Smooth muscle cell (in vitro differentiated cells): ENCODE measurements around the gene WWOX. TPM values are rescaled to one million over a fixed set of nuclear protein-coding genes. Genes with fewer than 3 reads are reported as not detected.

ENCODE experiments used
- DNase-seq: peaks from one replicate; lab custom pipeline; 2025; ENCODE audit not compliant: unreplicated experiment; lab: John Stamatoyannopoulos, UW
- H2AFZ ChIP-seq: fragments of 200-600 bp; sonication (generic); 2 replicates; pipeline ENCODE4 v1.6.0; 2016; ENCODE audit warnings: antibody characterized with exemption, low read depth, mild to moderate bottlenecking
- H3F3A ChIP-seq: fragments of 200-600 bp; sonication (generic); 2 replicates; pipeline ENCODE4 v1.6.0; 2017; ENCODE audit warnings: antibody characterized with exemption, low read depth
- H3K27ac ChIP-seq: fragments of 200-600 bp; sonication (generic); 2 replicates; pipeline ENCODE4 v1.5.1; 2016; ENCODE audit warnings: low read depth, mild to moderate bottlenecking
- H3K27me3 ChIP-seq: fragments of 200-600 bp; sonication (generic); 2 replicates; pipeline ENCODE4 v1.6.1; 2016; ENCODE audit warnings: low read depth, mild to moderate bottlenecking
- H3K36me3 ChIP-seq: fragments of 200-600 bp; sonication (generic); 2 replicates; pipeline ENCODE4 v1.5.1; 2016; ENCODE audit warnings: low read depth
- H3K4me1 ChIP-seq: fragments of 200-600 bp; sonication (generic); 2 replicates; pipeline ENCODE4 v1.5.1; 2016; ENCODE audit warnings: low read depth
- H3K4me2 ChIP-seq: fragments of 200-600 bp; sonication (generic); 2 replicates; pipeline ENCODE4 v1.6.0; 2016; ENCODE audit warnings: mild to moderate bottlenecking
- H3K4me3 ChIP-seq: fragments of 200-600 bp; sonication (generic); 2 replicates; pipeline ENCODE4 v1.5.1; 2016; ENCODE audit warnings: mild to moderate bottlenecking
- H3K79me2 ChIP-seq: fragments of 200-600 bp; sonication (generic); 2 replicates; pipeline ENCODE4 v1.6.0; 2016; ENCODE audit warnings: low read depth, mild to moderate bottlenecking
- H3K9ac ChIP-seq: fragments of 200-600 bp; sonication (generic); 2 replicates; pipeline ENCODE4 v1.6.0; 2016; ENCODE audit warnings: low read depth
- H3K9me3 ChIP-seq: fragments of 200-600 bp; sonication (generic); replicated peaks from 2 replicates; pipeline ENCODE4 v1.5.1; 2016; ENCODE audit warnings: low read depth
- H4K20me1 ChIP-seq: fragments of 200-600 bp; sonication (generic); 2 replicates; pipeline ENCODE4 v1.6.0; 2016; ENCODE audit warnings: low read depth
- CTCF ChIP-seq: fragments of 200-600 bp; sonication (generic); IDR thresholded peaks from 2 replicates; pipeline ENCODE4 v1.5.1; 2017; ENCODE audit warnings: borderline replicate concordance, mild to moderate bottlenecking, antibody characterized with exemption; ENCODE audit not compliant: insufficient read depth, poor library complexity, severe bottlenecking
- WGBS: methylation state at CpG from one replicate; pipeline ENCODE4 v1.1.7; 2016; ENCODE audit warnings: low lambda C conversion rate; 5-methylcytosine and 5-hydroxymethylcytosine counted together
- polyA plus RNA-seq: library from polyadenylated mRNA; unstranded; fragments of >200 nt; fragmentation: Nextera tagmentation; extraction: Ambion mirVana; gene quantifications from 2 replicates; pipeline ENCODE4 v1.2.1, GENCODE V29; 2016
- total RNA-seq: library from RNA; depleted of rRNA; stranded (reverse); fragments of >200 nt; gene quantifications from 2 replicates; pipeline ENCODE4 v1.2.3, GENCODE V29; 2014

The WWOX gene
- total and polyA plus RNA-seq, 2 experiments from 2014 or later = 7.5 to 14.0 TPM

- WGBS = 67% methylated on average over 9 of the region's 10 CpGs
- Histone ChIP-seq H3K79me2 (no peaks in the 10 kb centered on the region), H2AFZ (no peak overlapping the region), H3K36me3 (no peaks in the 10 kb centered on the region), H3K27ac (no peak overlapping the region), H3F3A (no peaks in the 10 kb centered on the region), H3K4me2 (no peak overlapping the region), H3K27me3 (peaks cover 21% of the 10 kb centered on the region), H3K9me3 (no peaks in the 10 kb centered on the region), H3K4me1 (peaks cover 7% of the 10 kb centered on the region), H3K4me3 (no peak overlapping the region), H4K20me1 (no peaks in the 10 kb centered on the region), H3K9ac (no peak overlapping the region)
- TF ChIP-seq CTCF = no peak
- no peak for DNase-seq
Measured at GRCh38 chr16:79001156-79001967, 901.9 kb downstream of the WWOX start.

DNA sequence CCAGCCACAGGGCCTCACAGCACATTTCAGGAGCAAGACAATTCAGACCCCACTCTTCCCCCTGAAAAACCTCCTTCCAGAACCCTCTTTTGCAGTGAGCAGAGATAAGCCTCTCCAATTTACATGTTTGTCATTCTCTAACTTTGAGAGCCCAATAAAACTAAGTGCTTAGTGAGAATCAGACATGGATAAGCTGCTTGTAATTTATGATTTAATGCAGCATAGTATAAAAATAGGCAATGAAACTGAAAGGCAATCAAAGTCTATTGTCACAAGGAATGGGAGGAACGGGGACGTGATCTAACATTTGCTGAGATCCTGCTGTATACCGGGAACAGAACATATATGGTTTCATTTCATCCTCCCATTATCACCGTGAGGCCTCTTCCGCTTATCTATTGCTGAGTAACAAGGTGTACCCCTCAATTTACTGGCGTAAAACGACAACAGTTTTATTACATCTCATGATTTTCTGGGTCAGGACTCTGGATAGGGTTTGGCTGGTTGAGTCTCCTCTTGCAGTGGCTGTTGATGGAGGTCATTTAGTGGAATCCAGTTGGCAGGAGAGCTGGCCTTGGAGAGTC is 903.7 kb downstream of the WWOX start:
- no peaks in the 10 kb centered on the region for H3K9me3 ChIP-seq
- no peak overlapping the region for H3K27ac ChIP-seq
- peaks cover 7% of the 10 kb centered on the region for H3K4me1 ChIP-seq
- H3K4me2 ChIP-seq = no peak overlapping the region
- TF ChIP-seq CTCF = no peak
- no peak overlapping the region for H3K4me3 ChIP-seq
- H3K36me3 ChIP-seq = no peaks in the 10 kb centered on the region
- H2AFZ ChIP-seq = no peak overlapping the region
- DNase-seq = no peak
- 80% methylated on average over 7 of the region's 7 CpGs for WGBS
- H3K9ac ChIP-seq = no peak overlapping the region
- no peaks in the 10 kb centered on the region for H3F3A ChIP-seq
- no peaks in the 10 kb centered on the region for H3K79me2 ChIP-seq
- H3K27me3 ChIP-seq = peaks cover 8% of the 10 kb centered on the region
- H4K20me1 ChIP-seq = no peaks in the 10 kb centered on the region

DNA sequence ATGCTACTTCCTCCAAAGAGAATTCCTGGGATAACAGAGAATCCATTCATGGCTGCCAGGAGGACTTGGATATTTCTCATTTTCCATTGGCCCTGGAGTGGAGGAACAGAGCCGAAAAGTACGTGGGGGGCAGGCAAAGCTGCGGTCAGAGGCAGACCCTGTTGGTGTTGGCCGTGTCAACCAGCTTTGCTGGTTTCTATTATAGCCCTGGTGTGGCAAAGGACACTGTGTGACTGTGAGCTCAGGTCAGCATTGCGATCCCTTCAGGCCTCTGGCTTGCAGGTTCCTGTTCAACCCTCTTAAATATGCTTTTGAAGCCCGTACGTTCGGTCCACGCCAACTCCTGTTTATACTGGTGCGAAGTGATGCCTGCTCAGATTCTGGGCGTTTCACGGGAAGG is 904.9 kb downstream of the WWOX start:
- Histone ChIP-seq H4K20me1 (no peaks in the 10 kb centered on the region), H3F3A (no peaks in the 10 kb centered on the region), H3K9me3 (no peaks in the 10 kb centered on the region), H3K27ac (no peak overlapping the region), H3K79me2 (no peaks in the 10 kb centered on the region), H3K36me3 (no peaks in the 10 kb centered on the region), H3K9ac (no peak overlapping the region), H3K27me3 (peaks cover 8% of the 10 kb centered on the region), H3K4me3 (no peak overlapping the region), H3K4me2 (no peak overlapping the region), H3K4me1 (peaks cover 7% of the 10 kb centered on the region), H2AFZ (no peak overlapping the region)
- no peak for DNase-seq
- TF ChIP-seq CTCF = no peak
- WGBS = 96% methylated on average over 12 of the region's 12 CpGs
